T-helper 22 cell (primary cell): ENCODE measurements around the gene CEP72.
"Not testable (repeated sequence)": the region's sequence is repeated elsewhere in the genome, so short reads cannot be mapped to it uniquely, and the experiment has no call there.

Experiments
- DNase-seq: peaks from one replicate; pipeline ENCODE4 v3.0.0-alpha.2; 2020; ENCODE audit warnings: low read depth

Gene CEP72

DNA sequence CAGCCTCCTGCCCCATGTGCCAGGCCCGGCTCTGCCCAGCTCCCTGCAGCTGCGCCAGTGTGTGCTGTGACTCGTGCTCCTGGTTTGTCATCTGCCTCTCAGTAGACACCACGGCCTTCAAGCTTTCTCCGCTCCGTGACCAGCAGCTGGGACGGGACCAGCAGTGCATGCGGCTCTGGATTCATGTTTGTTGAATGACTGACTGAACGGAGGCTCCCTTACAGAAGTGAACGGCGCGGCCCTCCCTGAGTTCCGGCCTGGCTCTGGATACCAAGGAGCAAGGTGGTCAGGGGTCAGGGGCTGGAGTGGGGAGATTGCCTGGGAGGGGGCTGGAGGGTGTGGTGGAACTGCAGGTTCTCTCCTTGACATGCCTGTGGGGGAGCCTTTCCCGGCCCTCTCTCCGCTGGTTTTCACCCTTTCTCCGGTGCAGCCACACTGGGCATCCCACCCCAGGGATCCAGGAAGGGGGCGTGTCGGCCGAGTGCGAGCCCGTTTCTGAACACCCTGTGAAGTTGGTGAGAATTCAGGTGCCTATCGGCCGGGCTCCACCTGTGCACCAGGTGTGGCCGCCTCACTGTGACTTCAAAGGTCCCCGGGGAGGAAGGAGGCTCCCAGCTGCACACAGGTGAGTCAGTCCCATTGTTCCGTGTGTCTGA lies 11.1 kb upstream of the CEP72 start:
- DNase-seq: no peak

DNA sequence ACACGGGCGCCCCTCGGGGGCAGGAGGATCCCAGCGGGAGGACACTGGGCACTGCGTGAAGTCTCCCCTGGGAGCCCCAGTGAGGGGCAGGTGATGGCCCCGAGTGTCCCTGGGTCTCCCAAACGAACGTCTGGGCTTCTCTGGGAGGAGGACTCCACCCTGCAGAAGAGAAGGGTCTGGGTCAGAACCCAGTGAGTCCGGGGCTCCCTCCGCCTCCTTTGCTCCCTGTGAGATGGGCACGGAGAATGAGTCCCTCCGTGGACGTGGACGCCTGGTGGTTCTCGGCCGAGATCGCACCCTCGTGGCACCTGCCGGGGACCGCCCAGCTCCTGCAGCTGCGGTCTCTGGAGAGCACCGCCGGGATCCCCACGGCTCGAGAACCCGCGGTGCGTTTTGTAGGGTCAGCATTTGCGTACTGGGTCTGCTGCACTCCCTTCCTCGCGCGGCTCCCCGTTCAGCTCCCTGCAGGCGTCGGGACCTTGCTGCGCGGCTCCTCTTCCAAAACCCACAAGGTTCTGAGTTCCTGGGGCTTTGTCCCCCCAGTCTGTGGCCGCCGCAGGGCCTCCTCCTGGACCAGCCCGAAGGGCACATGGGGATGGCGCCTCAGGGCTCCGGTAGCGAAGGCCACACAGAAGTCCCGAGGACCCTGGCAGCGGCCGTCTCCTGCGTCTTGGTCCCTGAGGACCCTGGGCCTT lies 10.2 kb upstream of the CEP72 start:
- DNase-seq: no peak

GRCh38 chr5:602466-603035 lies 9.6 kb upstream of the CEP72 start:
- DNase-seq: no peak

- no peak for DNase-seq
Observed at GRCh38 chr5:603081-603998, 8.8 kb upstream of the CEP72 start.

DNA sequence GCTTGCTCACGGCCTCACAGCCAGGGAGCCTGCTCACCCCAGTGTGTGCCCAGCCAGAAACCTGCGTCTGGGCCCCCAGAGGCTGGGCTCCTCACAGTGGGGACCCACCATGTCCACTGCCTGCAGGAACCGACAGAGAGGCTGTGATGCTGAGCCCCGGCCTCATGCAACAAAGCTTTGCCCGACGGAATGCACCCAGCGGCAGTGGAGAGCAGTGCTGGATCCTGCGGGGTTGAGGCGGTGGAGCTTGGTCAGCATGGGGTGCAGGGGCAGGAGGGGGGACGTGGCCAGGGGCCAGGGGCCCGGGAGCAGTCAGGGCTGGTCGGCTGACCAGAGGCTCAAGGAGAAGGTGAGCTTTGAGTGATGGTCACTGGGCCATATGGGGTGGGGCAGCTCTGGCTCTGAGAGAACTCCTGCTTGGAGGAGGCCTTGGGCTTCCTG lies 7.7 kb upstream of the CEP72 start:
- no peak for DNase-seq

DNA sequence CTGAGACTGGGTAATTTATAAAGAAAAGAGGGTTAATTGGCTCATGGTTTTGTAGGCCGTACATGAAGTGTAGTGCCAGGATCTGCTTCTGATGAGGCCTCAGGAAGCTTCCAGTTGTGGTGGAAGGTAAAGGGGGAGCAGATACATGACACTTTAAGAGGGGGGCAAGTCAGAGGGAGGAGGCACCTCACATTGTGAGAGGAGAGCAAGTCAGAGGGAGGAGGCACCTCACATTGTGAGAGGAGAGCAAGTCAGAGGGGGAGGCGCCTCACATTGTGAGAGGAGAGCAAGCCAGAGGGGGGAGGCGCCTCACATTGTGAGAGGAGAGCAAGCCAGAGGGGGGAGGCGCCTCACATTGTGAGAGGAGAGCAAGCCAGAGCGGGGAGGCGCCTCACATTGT lies 7.0 kb upstream of the CEP72 start:
- DNase-seq: not testable (repeated sequence)

- DNase-seq: no peak
Observed at GRCh38 chr5:606061-606460, 6.1 kb upstream of the CEP72 start.

DNA sequence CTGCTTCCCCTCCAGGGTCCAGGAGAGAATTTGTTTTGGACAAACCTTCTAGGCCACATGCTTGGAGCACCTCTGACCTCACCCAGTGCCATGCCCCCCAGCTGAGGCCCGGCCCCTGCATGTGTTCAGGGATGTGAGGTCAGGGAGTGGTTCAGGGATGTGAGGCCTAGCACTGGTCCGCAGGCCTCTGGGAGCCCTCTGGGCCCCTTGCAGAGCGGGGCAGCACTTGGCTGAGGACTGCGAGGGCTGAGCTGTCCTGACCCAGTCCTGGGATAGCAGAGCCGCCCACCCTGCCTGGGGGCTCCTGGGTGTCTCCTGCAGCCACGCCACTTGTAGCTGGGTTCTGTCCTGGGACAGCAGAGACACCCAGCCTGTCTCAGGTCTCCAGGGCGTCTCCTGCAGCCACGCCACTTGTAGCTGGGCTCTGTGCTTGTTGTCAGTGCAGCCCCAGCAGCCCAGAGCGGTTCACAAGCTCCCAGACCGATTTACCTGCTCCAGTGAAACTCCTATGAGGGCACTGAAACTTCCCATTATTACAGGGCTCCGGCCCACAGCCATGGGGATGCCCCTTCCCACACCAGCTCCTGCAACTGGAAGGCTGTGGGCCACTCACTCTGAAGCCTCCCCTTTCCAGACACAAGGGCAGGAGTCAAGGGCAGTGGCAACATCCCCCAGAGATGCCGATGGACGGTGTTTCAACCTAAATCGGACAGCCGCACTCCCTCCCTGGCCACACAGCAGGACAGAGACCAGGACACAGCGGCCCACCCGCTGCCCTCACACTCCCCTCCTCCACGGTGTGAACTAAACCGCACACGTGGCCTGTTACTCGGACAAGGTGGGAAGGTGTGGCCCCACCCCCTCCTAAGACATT lies 5.4 kb upstream of the CEP72 start:
- DNase-seq: no peak

DNA sequence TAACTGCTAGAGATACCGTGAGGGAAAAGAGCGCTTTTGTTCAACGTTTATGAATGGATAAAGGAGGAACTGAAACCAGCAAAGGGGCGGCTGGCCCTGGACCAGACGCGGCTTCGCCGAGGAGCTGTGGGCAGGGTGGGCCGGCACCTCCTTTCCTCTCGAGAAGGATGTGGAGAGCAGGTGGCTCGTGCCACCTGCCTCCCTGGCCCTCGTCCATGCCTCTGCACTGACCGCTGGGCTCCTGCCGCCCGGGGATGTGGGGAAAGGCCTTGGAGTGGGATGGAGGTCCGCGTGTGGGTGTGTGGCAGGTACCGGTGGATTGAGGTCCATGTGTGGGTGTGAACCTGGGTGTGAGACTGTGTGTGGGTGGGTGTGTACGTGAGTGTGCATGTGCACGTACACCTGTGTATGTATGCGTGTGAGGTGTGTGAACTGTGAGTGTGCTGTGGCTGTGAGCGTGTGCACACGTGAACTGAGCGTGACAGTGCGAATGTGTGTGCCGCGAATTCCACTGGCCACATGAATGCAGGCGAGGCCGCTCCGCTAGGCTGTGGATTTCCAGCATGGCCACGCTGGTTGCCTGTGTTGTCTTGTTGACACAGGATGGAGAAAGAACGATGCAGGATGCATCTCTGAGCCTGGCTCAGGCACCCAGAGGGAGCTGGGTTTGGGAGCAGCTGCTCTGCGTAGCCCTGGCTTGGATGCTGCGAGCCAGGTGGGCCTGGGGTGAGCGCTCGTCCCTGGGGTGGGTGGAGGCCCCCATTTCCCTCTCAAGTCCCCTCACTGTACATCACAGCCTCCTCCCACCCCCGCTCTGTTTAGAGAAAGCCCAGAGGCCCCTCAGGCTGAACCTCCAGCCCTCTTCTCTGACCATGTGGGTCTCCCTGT lies 4.4 kb upstream of the CEP72 start:
- DNase-seq: no peak

GRCh38 chr5:608429-609370 lies 3.4 kb upstream of the CEP72 start:
- no peak for DNase-seq

DNA sequence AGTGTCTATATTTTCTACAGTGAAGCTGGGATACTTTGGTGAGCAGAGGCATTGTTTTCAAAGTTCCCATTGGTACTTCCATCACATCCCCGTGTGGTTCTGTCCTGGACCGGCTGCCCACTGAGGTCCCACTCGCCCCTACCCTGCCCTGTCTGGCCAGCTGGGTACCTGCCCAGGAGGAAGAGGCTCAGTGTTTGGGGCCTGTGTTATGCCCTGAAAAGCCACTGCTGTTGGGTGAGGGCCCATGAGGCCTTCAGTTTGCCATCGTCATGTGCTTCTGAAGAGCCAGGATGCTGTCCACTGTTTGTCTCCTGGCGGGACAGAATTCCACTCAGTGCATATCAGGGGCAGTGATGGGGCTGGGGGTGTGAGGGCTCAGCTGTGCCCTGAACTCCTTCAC lies 2.6 kb upstream of the CEP72 start:
- DNase-seq: no peak

GRCh38 chr5:610011-610743 lies 2.0 kb upstream of the CEP72 start:
- DNase-seq: no peak

- DNase-seq: no peak
Observed at GRCh38 chr5:610744-611730, 1.1 kb upstream of the CEP72 start.

- DNase-seq: no peak
Observed at GRCh38 chr5:612498-613424, 621 bp downstream of the CEP72 start.

DNA sequence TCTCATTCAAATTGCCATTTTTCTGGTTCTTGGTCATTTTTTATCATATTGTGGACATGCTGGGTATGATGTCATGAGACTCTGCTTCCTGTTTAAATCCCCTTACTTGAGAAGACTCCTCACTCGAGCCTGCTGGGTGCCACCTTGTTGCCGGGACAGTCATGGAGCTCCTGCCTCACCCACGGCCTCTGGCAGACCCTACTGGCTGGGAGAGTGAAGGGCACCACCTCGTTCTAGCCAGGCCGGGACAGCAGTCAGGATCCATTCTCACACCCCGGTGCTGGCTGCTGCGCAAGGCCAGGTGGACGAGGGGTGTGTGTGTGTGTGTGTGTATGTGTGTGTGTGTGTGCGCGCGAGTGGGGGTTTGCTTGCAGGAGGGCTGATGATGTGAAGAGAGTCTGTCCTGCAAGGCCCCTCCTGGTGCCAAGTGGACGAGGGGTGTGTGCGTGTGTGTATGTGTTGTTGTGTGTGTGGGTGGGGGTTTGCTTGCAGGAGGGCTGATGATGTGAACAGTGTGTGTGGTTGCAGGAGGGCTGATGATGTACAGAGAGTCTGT lies 4.4 kb downstream of the CEP72 start:
- DNase-seq: no peak

- DNase-seq: no peak
Observed at GRCh38 chr5:617896-618295, 5.8 kb downstream of the CEP72 start.
